Subcutaneous adipose tissue (tissue), 4 donors: Measurements from ENCODE around the gene TMEM63B. TPM values are rescaled to one million over a fixed set of nuclear protein-coding genes. Genes with fewer than 3 reads are reported as not detected.

Experiments
- total RNA-seq, 4 donors: library from RNA; depleted of rRNA; stranded (reverse); fragments of >200 nt; gene quantifications; one replicate each; pipeline ENCODE4 v1.1.0, GENCODE V29; 2016
- TF ChIP-seq, protein P1 (sequence below): fragments of 450-650 bp; IDR thresholded peaks from one replicate; pipeline ENCODE4 v1.5.1; 2016; ENCODE audit warnings: low read depth, mild to moderate bottlenecking, control low read depth, antibody characterized with exemption, moderate library complexity

The TMEM63B gene
- total RNA-seq, 4 donors from 2014 or later = 11.9 to 15.3 (median 14.9) TPM

DNA sequence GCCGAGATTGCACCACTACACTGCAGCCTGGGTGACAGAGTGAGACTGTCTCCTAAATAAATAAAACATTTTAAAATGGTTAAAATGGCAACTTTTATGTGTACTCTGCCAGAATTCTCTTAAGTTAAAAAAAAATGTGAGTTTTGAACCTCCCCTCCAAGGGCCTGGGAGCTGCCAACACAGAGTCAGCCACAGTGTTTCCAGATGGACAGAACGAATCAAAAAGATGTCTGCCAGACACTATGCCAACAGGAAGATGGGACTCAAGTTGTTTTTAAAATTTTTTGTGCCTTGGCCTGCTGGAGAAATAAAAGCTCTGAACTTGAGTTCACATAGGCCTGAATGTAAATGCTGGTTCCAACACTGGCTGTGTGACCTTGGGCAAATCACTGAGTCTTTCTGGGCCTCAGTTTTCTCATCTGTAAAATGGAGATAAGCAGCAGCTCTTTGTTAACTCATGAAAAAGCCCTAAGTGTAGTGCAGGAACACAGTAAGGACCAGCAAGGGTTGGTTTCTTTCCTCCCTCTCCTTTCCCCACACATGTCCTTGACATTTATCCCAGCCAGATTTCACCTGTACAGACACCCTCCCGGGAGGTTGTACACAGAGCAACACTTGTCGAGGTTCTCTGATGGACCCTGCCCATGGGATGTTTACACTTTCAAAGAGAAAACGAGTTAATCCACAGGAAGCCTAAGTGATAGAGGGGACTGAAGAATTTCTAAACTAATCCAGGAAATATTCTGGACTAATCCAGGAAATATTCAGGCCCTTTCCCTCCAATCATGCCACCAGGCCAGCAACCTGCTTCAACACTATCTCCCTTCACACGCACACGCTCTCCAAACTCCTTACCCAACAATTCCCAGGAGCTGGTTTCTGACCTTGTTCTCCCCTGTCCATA is 35.1 kb upstream of the TMEM63B start:
- TF ChIP-seq, protein P1, sequence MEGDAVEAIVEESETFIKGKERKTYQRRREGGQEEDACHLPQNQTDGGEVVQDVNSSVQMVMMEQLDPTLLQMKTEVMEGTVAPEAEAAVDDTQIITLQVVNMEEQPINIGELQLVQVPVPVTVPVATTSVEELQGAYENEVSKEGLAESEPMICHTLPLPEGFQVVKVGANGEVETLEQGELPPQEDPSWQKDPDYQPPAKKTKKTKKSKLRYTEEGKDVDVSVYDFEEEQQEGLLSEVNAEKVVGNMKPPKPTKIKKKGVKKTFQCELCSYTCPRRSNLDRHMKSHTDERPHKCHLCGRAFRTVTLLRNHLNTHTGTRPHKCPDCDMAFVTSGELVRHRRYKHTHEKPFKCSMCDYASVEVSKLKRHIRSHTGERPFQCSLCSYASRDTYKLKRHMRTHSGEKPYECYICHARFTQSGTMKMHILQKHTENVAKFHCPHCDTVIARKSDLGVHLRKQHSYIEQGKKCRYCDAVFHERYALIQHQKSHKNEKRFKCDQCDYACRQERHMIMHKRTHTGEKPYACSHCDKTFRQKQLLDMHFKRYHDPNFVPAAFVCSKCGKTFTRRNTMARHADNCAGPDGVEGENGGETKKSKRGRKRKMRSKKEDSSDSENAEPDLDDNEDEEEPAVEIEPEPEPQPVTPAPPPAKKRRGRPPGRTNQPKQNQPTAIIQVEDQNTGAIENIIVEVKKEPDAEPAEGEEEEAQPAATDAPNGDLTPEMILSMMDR = no peak

DNA sequence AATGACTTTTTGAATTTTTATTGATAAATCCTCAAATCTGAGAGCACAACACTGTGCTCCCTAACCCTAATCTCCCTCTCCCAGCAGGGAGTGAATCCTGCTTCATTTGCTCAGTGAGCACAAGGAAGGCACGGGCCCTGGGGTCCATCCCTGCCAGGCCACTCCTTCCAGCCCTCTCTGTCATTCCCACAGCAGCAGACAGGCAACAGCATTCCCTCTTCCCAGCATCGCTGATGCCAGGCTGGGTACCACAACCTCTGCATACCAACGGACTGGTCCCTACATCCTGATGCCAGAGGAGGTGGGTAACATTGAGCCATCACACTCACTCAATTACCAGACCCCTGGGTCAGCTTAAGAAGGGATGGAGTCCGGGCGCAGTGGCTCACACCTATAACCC is 34.3 kb upstream of the TMEM63B start:
- TF ChIP-seq, protein P1 = no peak

DNA sequence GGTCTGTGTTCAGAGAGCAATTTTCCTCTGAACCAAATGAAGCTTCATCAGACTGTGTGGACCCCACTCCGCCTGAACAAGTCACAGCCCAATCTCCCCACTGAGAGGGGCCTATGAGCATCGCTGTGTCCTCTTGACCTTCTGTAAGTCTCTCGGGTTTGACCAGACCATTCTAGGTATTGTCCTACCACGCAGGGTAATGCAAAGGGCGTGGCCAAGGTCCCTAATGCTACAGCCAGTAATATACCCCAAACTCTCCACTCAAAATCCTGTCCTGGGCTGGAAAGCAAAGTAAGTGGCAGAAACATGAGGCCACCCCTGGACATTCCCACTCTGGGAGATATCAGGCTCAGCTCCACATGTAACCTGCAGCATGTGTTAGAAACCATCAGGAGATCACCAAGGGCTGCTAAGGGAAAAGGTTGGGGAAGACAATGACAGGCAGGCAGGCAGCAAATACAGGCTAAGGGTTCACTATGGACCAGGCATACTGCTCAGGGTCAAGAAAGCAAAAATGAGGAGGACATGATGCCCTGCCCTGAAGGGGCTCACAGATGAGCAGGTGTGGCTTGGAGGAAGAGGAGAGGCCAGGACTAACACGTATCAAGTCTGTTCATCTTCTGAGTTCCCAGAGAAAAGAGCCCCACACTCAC is 33.5 kb upstream of the TMEM63B start:
- TF ChIP-seq, protein P1 = no peak

DNA sequence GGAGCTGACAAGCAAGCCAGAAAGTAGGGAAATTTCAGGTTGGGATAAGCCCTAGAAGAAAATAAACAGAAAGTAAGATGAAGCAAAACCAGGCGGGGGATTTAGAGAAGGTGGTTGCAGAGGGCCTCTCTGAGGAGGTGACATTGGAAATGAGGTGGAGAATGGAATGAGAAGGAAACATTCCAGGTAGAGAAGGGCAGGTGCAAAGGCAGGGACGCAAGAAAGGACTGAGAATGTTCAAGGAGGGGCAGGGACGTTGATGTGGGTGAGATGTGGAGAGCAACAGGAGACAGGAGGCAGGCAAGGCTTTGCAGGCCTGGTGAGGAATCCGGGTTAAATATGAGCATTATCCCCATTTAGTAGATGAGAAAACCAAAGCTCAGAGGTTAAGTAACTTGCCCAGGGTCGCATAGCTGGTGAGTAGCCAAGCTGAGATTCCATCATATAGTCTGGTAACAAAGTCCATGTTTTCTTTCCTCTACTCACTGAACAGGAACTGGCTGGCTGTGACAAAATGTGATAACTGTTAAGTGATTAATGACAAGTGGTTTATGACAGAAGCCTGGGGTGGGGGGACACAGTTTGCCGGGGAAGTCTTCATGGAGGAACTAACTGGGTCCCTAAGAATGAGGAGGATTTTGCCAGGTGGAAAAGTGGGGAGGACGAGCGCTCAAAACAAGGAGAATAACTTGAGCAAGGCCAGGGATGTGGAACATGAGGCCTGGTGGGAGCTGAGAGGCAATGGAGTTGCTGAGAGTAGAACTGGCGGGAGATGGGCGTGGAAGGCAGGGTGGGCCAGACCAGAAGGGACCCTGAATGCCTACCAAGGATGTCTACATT is 32.7 kb upstream of the TMEM63B start:
- TF ChIP-seq, protein P1 = no peak

DNA sequence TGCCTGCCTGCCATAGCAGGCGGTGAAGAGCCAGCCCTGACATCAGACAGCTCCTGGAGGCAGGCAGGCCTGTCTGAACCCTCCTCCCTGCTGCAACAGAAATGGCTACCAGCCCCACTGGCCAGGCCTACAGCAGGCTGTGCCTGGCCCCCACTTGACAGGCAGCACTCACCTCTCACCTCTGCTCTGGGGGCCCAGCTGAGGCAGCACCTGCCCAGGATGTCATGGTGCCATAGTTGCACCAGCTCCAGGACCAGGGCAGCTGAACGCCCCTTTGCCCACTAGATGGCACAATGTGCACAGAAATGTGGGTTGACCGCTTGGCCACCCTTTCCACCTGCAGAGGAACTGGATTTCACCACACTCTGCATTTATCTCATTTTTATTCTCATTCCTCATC is 30.7 kb upstream of the TMEM63B start:
- TF ChIP-seq, protein P1 = no peak

DNA sequence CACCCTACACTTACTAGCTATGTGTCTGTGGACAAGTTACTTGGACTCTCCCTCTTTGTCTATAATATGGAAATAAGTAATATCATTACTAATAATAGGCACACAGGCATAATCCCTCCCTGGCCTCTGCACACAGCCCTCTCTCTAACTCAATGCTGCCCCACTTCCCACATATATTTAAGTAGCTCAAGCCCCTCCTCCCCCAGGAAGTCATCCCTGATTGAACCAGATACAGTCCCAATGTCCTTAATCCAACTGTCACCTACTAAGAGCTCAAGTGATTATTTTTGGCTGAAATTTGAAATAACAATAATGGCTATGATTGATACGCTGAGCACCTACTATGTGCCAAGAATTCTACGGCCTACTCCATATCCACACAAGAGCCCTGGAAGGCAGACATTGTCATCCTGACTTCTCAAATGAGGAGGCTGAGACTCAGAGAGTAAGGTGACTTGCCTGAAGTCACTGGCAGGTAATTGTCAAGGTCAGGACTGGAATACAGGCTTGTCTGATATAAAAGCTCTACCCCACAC is 29.5 kb upstream of the TMEM63B start:
- TF ChIP-seq, protein P1 = no peak
